AG04450 (cell line): ENCODE data around the gene OR8H1. TPM values are rescaled to one million over a fixed set of nuclear protein-coding genes. Genes with fewer than 3 reads are reported as not detected.

Experiments used
- CTCF ChIA-PET: fragments of 300-600, 350-600 bp; formaldehyde crosslinking; extraction: SDS; loops from one replicate; lab custom pipeline; 2022; ENCODE audit warnings: antibody characterized with exemption, inconsistent platforms; lab: Charles Lee
- POLR2A ChIA-PET: fragments of 350-600 bp; formaldehyde crosslinking; extraction: SDS; loops from one replicate; lab custom pipeline; 2021; ENCODE audit warnings: antibody characterized with exemption, inconsistent platforms; lab: Yijun Ruan, JAX
- DNase-seq: peaks from one replicate; pipeline ENCODE4 v3.0.0-alpha.2; 2011; ENCODE audit warnings: low read depth, low spot score
- H3K27ac ChIP-seq: one replicate; pipeline ENCODE4 v1.5.1; 2012; ENCODE audit warnings: low read depth, low read length, control low read depth
- H3K27me3 ChIP-seq: one replicate; pipeline ENCODE4 v1.6.0; 2012; ENCODE audit warnings: low read length; ENCODE audit not compliant: control insufficient read depth, insufficient read depth
- H3K4me3 ChIP-seq: 2 replicates; pipeline ENCODE4 v1.5.1; 2011; ENCODE audit warnings: mild to moderate bottlenecking, low read depth, low read length, control low read depth
- H3K9me3 ChIP-seq: 2 replicates; pipeline ENCODE4 v1.5.1; 2012; ENCODE audit warnings: low read length; ENCODE audit not compliant: control insufficient read depth, insufficient read depth
- CTCF ChIP-seq: IDR thresholded peaks from 2 replicates; pipeline ENCODE4 v1.5.1; 2011; ENCODE audit warnings: low read depth, low read length, control low read depth, inconsistent platforms
- polyA plus RNA-seq: library from polyadenylated mRNA; depleted of rRNA; stranded (reverse); fragments of >200 nt; gene quantifications from 2 replicates; pipeline ENCODE4 v1.2.3, GENCODE V29; 2011; rRNA removed

OR8H1 gene
- polyA plus RNA-seq, 1 experiment = not detected

GRCh38 chr11:56307836-56308235, 15.8 kb upstream of the OR8H1 start:
- Histone ChIP-seq H3K27ac (no peak overlapping the region), H3K4me3 (no peak overlapping the region), H3K27me3 (no peaks in the 10 kb centered on the region), H3K9me3 (peaks cover 17% of the 10 kb centered on the region; the same call in 1 of the 2 replicates)
- POLR2A ChIA-PET = no interaction called here
- DNase-seq = no peak
- TF ChIP-seq CTCF = no peak
- CTCF ChIA-PET = no interaction called here

- TF ChIP-seq CTCF = no peak
- Histone ChIP-seq H3K4me3 (no peak overlapping the region), H3K9me3 (peaks cover 4% of the 10 kb centered on the region; the same call in 1 of the 2 replicates), H3K27me3 (no peaks in the 10 kb centered on the region), H3K27ac (no peak overlapping the region)
- no peak for DNase-seq
- CTCF ChIA-PET = no interaction called here
- POLR2A ChIA-PET = no interaction called here
Observed at GRCh38 chr11:56296898-56297297, 4.8 kb upstream of the OR8H1 start.

GRCh38 chr11:56273854-56274253, 18.2 kb downstream of the OR8H1 start, which contains the start of gene OR5T1:
TSS of gene OR5T1 (plus strand) at chr11:56274154. CDS start at chr11:56275639, 1,485 bp downstream.
- TF ChIP-seq CTCF = no peak
- H3K4me3 ChIP-seq = no peak within 1 kb of the TSS
- H3K27ac ChIP-seq = no peak within 1 kb of the TSS
- no peak for DNase-seq
- POLR2A ChIA-PET = no interaction called here
- no peaks in the 10 kb centered on the region for H3K27me3 ChIP-seq
- peaks cover 4% of the 10 kb centered on the region for H3K9me3 ChIP-seq
- CTCF ChIA-PET = no interaction called here

GRCh38 chr11:56271092-56271491, 21.0 kb downstream of the OR8H1 start:
- TF ChIP-seq CTCF = no peak
- H3K4me3 ChIP-seq = no peak overlapping the region
- H3K9me3 ChIP-seq = no peaks in the 10 kb centered on the region; the same call in 1 of the 2 replicates
- no peak overlapping the region for H3K27ac ChIP-seq
- DNase-seq = no peak
- no peaks in the 10 kb centered on the region for H3K27me3 ChIP-seq
- ChIA-PET POLR2A (no interaction called here), CTCF (no interaction called here)

- POLR2A ChIA-PET = no interaction called here
- peaks cover 3% of the 10 kb centered on the region; the same call in 1 of the 2 replicates for H3K9me3 ChIP-seq
- H3K27me3 ChIP-seq = no peaks in the 10 kb centered on the region
- no peak for TF ChIP-seq CTCF
- H3K27ac ChIP-seq = no peak within 1 kb of the TSS
- CTCF ChIA-PET = no interaction called here
- DNase-seq = no peak
- H3K4me3 ChIP-seq = no peak within 1 kb of the TSS
Observed at GRCh38 chr11:56251954-56252353, 40.1 kb downstream of the OR8H1 start, which contains the start of gene OR5T3. TSS of gene OR5T3 (plus strand) at chr11:56252254. CDS start at chr11:56252254, 0 bp downstream.

Other genes starting within 250 kb of the OR8H1 start
- gene OR8I2, start 198.9 kb downstream of the OR8H1 start, polyA plus RNA-seq = not detected in 2 replicates
- gene OR8H2, start 188.6 kb downstream of the OR8H1 start, polyA plus RNA-seq = not detected in 2 replicates
- gene OR8H3, start 169.9 kb downstream of the OR8H1 start, polyA plus RNA-seq = not detected in 2 replicates
- not detected in 2 replicates for gene OR8J3, start 152.1 kb downstream of the OR8H1 start, polyA plus RNA-seq
- gene OR8K5, start 131.9 kb downstream of the OR8H1 start, polyA plus RNA-seq = not detected in 2 replicates
- not detected in 2 replicates for gene OR5J2, start 115.6 kb downstream of the OR8H1 start, polyA plus RNA-seq
- gene OR5T2, start 58.0 kb downstream of the OR8H1 start, polyA plus RNA-seq = not detected in 2 replicates
- gene OR5T3, start 40.0 kb downstream of the OR8H1 start, polyA plus RNA-seq = not detected in 2 replicates
- not detected in 2 replicates for gene OR5T1, start 18.1 kb downstream of the OR8H1 start, polyA plus RNA-seq
- not detected in 2 replicates for gene OR8K3, start 22.9 kb upstream of the OR8H1 start, polyA plus RNA-seq
- not detected in 2 replicates for gene OR8K1, start 53.8 kb upstream of the OR8H1 start, polyA plus RNA-seq
- not detected in 2 replicates for gene OR8J1, start 62.0 kb upstream of the OR8H1 start, polyA plus RNA-seq
- not detected in 2 replicates for gene OR8U1, start 83.4 kb upstream of the OR8H1 start, polyA plus RNA-seq
- not detected in 2 replicates for gene OR5AL1, start 120.4 kb upstream of the OR8H1 start, polyA plus RNA-seq
- gene OR5M3, start 181.1 kb upstream of the OR8H1 start, polyA plus RNA-seq = not detected in 2 replicates
- gene OR5M8, start 199.1 kb upstream of the OR8H1 start, polyA plus RNA-seq = not detected in 2 replicates